ENCODE data around the gene ARL13B.

ARL13B gene

GRCh38 chr3:94101860-94102259 is 121.9 kb downstream of the ARL13B start:
- TF ChIP-seq POLR2AphosphoS5 (IDR thresholded peaks at IDR 0.05; ENCODE audit: low read depth, low read length) = no peak
- TF ChIP-seq FOXP2 (optimal IDR thresholded peaks at IDR 0.05; ENCODE audit: borderline replicate concordance, extremely low read depth, extremely low read length, insufficient read depth) = no peak
- TF ChIP-seq SIN3A (IDR thresholded peaks at IDR 0.05; ENCODE audit: borderline replicate concordance, insufficient read depth, low read length) = no peak
- TF ChIP-seq REST (IDR thresholded peaks at IDR 0.05; ENCODE audit: insufficient read depth in 1 of 2, low read depth in 2 of 2, low read length in 2 of 2) = no peak
- no peak for TF ChIP-seq TAF1 (IDR thresholded peaks at IDR 0.05; ENCODE audit: borderline replicate concordance, insufficient read depth, low read length)
